Fibroblast of mammary gland (primary cell): ENCODE data around the gene SLC9B2.

Experiments
- DNase-seq: peaks from one replicate; pipeline ENCODE4 v3.0.0-alpha.2; 2010; ENCODE audit warnings: low read depth
- H3K4me3 ChIP-seq: 2 replicates; pipeline ENCODE4 v1.5.1; 2011; ENCODE audit warnings: low read depth, mild to moderate bottlenecking, low read length, moderate library complexity; ENCODE audit not compliant: control insufficient read depth
- CTCF ChIP-seq: conservative IDR thresholded peaks from 2 replicates; pipeline ENCODE4 v1.5.1; 2011; ENCODE audit warnings: low read depth, low read length, inconsistent platforms; ENCODE audit not compliant: control insufficient read depth, insufficient read depth

Gene SLC9B2

GRCh38 chr4:102988429-102989020 lies 88.0 kb downstream of the SLC9B2 start:
- TF ChIP-seq CTCF: no peak
- no peak for DNase-seq
- H3K4me3 ChIP-seq: no peak overlapping the region

- no peak overlapping the region for H3K4me3 ChIP-seq
- no peak for TF ChIP-seq CTCF
- no peak for DNase-seq
These were observed 95.6 kb downstream of the SLC9B2 start for GRCh38 chr4:102981005-102981404.
